Fibroblast of skin of scalp (primary cell): ENCODE measurements around the gene SNX24.

Experiments
- DNase-seq: peaks from one replicate; pipeline ENCODE4 v3.0.0-alpha.2; 2013

Gene SNX24

GRCh38 chr5:123033157-123033671 lies 187.8 kb downstream of the SNX24 start:
- no peak for DNase-seq

- DNase-seq, result peak; percentile 26
Measured at GRCh38 chr5:123035360-123035917, 190.0 kb downstream of the SNX24 start.

- DNase-seq, result peak; percentile 48
Measured at GRCh38 chr5:123035918-123036390, 190.5 kb downstream of the SNX24 start.

- peak; percentile 84 for DNase-seq
Measured at GRCh38 chr5:123036391-123037103, 191.1 kb downstream of the SNX24 start, which contains the start of gene PPIC. Gene PPIC, minus strand, starts transcription at chr5:123036725. Its CDS starts 100 bp downstream, at chr5:123036625.

GRCh38 chr5:123037104-123037418 lies 191.6 kb downstream of the SNX24 start:
- DNase-seq, result no peak

GRCh38 chr5:123039673-123040072 lies 194.3 kb downstream of the SNX24 start:
- no peak for DNase-seq

- no peak for DNase-seq
Measured at GRCh38 chr5:123044926-123045617, 199.7 kb downstream of the SNX24 start.

- no peak for DNase-seq
Measured at GRCh38 chr5:123046222-123046621, 200.8 kb downstream of the SNX24 start.

- DNase-seq, result peak; percentile 50
Measured at GRCh38 chr5:123047706-123048105, 202.3 kb downstream of the SNX24 start.

GRCh38 chr5:123051206-123051605 lies 205.8 kb downstream of the SNX24 start:
- DNase-seq, result no peak
